Measurements from ENCODE around the gene CLEC12A. TPM values are rescaled to one million over a fixed set of nuclear protein-coding genes. Genes with fewer than 3 reads are reported as not detected.
"Not testable (repeated sequence)": the region's sequence is repeated elsewhere in the genome, so short reads cannot be mapped to it uniquely, and the experiment has no call there.

The CLEC12A gene
- total RNA-seq, 1 experiment from 2014 or later = not detected

DNA sequence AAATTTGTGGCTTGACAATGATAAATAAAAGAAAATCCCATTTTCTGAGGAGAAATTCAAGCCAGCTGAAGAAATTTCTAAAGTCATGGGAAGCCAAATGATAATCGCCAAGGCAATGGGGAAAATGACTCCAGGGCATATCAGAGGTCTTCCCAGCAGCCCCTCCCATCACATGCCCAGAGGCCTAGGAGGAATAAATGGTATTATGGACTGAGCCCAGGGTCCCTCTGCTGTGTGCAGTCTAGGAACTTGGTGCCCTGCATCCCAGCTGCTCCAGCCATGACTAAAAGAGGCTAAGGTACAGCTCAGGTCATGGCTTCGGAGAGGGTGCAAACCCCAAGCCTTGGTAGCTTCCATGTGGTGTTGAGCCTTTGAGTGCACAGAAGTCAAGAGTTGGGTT is 4.4 kb downstream of the CLEC12A start:
- CTCF ChIA-PET = no interaction called here
- DNase-seq (ENCODE audit: low read depth, low spot score) = no peak
- TF ChIP-seq TCF7L2 (IDR thresholded peaks at IDR 0.05; ENCODE audit: borderline replicate concordance, extremely low read depth, insufficient read depth, insufficient read length) (no peak), EGR1 (IDR thresholded peaks at IDR 0.05; ENCODE audit: low read depth) (no peak), ZFX (IDR thresholded peaks at IDR 0.05) (no peak), POLR2A (IDR thresholded peaks at IDR 0.05; ENCODE audit: borderline replicate concordance, extremely low read depth, insufficient read depth, insufficient read length) (no peak), ELF1 (IDR thresholded peaks at IDR 0.05; ENCODE audit: borderline replicate concordance, low read depth) (no peak)
- TF ChIP-seq, protein P1, sequence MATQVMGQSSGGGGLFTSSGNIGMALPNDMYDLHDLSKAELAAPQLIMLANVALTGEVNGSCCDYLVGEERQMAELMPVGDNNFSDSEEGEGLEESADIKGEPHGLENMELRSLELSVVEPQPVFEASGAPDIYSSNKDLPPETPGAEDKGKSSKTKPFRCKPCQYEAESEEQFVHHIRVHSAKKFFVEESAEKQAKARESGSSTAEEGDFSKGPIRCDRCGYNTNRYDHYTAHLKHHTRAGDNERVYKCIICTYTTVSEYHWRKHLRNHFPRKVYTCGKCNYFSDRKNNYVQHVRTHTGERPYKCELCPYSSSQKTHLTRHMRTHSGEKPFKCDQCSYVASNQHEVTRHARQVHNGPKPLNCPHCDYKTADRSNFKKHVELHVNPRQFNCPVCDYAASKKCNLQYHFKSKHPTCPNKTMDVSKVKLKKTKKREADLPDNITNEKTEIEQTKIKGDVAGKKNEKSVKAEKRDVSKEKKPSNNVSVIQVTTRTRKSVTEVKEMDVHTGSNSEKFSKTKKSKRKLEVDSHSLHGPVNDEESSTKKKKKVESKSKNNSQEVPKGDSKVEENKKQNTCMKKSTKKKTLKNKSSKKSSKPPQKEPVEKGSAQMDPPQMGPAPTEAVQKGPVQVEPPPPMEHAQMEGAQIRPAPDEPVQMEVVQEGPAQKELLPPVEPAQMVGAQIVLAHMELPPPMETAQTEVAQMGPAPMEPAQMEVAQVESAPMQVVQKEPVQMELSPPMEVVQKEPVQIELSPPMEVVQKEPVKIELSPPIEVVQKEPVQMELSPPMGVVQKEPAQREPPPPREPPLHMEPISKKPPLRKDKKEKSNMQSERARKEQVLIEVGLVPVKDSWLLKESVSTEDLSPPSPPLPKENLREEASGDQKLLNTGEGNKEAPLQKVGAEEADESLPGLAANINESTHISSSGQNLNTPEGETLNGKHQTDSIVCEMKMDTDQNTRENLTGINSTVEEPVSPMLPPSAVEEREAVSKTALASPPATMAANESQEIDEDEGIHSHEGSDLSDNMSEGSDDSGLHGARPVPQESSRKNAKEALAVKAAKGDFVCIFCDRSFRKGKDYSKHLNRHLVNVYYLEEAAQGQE (IDR thresholded peaks at IDR 0.05; ENCODE audit: low read depth) = no peak
- TF ChIP-seq, protein P2, sequence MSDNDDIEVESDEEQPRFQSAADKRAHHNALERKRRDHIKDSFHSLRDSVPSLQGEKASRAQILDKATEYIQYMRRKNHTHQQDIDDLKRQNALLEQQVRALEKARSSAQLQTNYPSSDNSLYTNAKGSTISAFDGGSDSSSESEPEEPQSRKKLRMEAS (IDR thresholded peaks at IDR 0.05) = no peak
- Histone ChIP-seq H3K9me2 (ENCODE audit: insufficient read depth) (no peaks in the 10 kb centered on the region), H4K20me1 (ENCODE audit: insufficient read depth) (no peaks in the 10 kb centered on the region), H3K4me2 (ENCODE audit: low read length) (no peak overlapping the region), H3K9ac (ENCODE audit: low read length) (no peak overlapping the region), H3K4me1 (ENCODE audit: control insufficient read depth in 1 of 2, insufficient read depth in 2 of 2, low read length in 2 of 2) (no peaks in the 10 kb centered on the region), H2AFZ (ENCODE audit: low read depth, low read length, poor library complexity, severe bottlenecking) (no peak overlapping the region), H3K27me3 (ENCODE audit: insufficient read depth, low read length) (peaks cover 41% of the 10 kb centered on the region), H3K27ac (ENCODE audit: low read depth, low read length) (no peak overlapping the region), H3K36me3 (ENCODE audit: control insufficient read depth in 1 of 2, insufficient read depth in 2 of 2, low read length in 2 of 2) (no peaks in the 10 kb centered on the region), H3K4me3 (replicated peaks in 1 of 2; ENCODE audit: low read depth in 1 of 2, low read length in 2 of 2) (no peak overlapping the region), H3K79me2 (ENCODE audit: insufficient read depth, low read length) (no peaks in the 10 kb centered on the region), H3K9me3 (ENCODE audit: control insufficient read depth in 1 of 2, insufficient read depth in 1 of 2, low read depth in 1 of 2, low read length in 2 of 2) (no peaks in the 10 kb centered on the region)
- RAD21 ChIA-PET (ENCODE audit: low non-redundant PET in 1 of 2, low total read pairs in 2 of 2, uncharacterized antibody in 2 of 2, unreplicated experiment in 2 of 2) = no interaction called here
- no peak for ATAC-seq
- POLR2A ChIA-PET = no interaction called here
- no TSS peak for BruUV-seq (replicated peaks)
- intact Hi-C loops (cut with micrococcal nuclease) = no loop called here

DNA sequence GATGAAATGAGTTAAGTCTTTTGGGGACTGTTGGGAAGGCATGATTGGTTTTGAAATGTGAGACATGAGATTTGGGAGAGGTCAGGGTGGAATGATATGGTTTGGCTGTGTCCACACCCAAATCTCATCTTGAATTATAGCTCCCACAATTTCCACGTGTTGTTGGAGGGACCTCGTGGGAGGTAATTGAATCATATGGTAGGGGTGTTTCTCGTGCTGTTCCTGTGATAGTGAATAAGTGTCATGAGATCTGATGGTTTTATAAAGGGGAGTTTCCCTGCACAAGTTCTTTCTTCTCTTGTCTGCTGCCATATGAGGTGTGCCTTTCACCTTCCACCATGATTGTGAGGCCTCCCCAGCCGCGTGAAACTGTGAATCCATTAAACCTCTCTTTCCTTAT is 5.4 kb downstream of the CLEC12A start:
- CTCF ChIA-PET; H3K79me2 ChIP-seq (ENCODE audit: insufficient read depth, low read length); H3K9ac ChIP-seq (ENCODE audit: low read length); H4K20me1 ChIP-seq (ENCODE audit: insufficient read depth); H3K9me3 ChIP-seq (ENCODE audit: control insufficient read depth in 1 of 2, insufficient read depth in 1 of 2, low read depth in 1 of 2, low read length in 2 of 2); H2AFZ ChIP-seq (ENCODE audit: low read depth, low read length, poor library complexity, severe bottlenecking); H3K4me3 ChIP-seq (replicated peaks in 1 of 2; ENCODE audit: low read depth in 1 of 2, low read length in 2 of 2); H3K27ac ChIP-seq (ENCODE audit: low read depth, low read length); H3K4me2 ChIP-seq (ENCODE audit: low read length); DNase-seq (ENCODE audit: low read depth, low spot score); H3K9me2 ChIP-seq (ENCODE audit: insufficient read depth); H3K36me3 ChIP-seq (ENCODE audit: control insufficient read depth in 1 of 2, insufficient read depth in 2 of 2, low read length in 2 of 2); BruUV-seq (replicated peaks); POLR2A ChIA-PET; ATAC-seq; RAD21 ChIA-PET (ENCODE audit: low non-redundant PET in 1 of 2, low total read pairs in 2 of 2, uncharacterized antibody in 2 of 2, unreplicated experiment in 2 of 2); intact Hi-C loops (cut with micrococcal nuclease); H3K4me1 ChIP-seq (ENCODE audit: control insufficient read depth in 1 of 2, insufficient read depth in 2 of 2, low read length in 2 of 2): not testable (repeated sequence)
- H3K27me3 ChIP-seq (ENCODE audit: insufficient read depth, low read length) = peaks cover 41% of the 10 kb centered on the region

Measured in HCT116 (cell line).